HG03108 (cell line): ENCODE results near the gene CASKIN1.
"Not testable (repeated sequence)": the region's sequence is repeated elsewhere in the genome, so short reads cannot be mapped to it uniquely, and the experiment has no call there.

Experiments used
- ATAC-seq: cut with Tn5 transposase; IDR thresholded peaks from one replicate; pipeline ENCODE4 v1.9.1; 2021; ENCODE audit warnings: moderate library complexity; ENCODE audit not compliant: unreplicated experiment

Gene CASKIN1, protein sequence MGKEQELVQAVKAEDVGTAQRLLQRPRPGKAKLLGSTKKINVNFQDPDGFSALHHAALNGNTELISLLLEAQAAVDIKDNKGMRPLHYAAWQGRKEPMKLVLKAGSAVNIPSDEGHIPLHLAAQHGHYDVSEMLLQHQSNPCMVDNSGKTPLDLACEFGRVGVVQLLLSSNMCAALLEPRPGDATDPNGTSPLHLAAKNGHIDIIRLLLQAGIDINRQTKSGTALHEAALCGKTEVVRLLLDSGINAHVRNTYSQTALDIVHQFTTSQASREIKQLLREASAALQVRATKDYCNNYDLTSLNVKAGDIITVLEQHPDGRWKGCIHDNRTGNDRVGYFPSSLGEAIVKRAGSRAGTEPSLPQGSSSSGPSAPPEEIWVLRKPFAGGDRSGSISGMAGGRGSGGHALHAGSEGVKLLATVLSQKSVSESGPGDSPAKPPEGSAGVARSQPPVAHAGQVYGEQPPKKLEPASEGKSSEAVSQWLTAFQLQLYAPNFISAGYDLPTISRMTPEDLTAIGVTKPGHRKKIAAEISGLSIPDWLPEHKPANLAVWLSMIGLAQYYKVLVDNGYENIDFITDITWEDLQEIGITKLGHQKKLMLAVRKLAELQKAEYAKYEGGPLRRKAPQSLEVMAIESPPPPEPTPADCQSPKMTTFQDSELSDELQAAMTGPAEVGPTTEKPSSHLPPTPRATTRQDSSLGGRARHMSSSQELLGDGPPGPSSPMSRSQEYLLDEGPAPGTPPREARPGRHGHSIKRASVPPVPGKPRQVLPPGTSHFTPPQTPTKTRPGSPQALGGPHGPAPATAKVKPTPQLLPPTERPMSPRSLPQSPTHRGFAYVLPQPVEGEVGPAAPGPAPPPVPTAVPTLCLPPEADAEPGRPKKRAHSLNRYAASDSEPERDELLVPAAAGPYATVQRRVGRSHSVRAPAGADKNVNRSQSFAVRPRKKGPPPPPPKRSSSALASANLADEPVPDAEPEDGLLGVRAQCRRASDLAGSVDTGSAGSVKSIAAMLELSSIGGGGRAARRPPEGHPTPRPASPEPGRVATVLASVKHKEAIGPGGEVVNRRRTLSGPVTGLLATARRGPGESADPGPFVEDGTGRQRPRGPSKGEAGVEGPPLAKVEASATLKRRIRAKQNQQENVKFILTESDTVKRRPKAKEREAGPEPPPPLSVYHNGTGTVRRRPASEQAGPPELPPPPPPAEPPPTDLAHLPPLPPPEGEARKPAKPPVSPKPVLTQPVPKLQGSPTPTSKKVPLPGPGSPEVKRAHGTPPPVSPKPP (N-terminal part only)

DNA sequence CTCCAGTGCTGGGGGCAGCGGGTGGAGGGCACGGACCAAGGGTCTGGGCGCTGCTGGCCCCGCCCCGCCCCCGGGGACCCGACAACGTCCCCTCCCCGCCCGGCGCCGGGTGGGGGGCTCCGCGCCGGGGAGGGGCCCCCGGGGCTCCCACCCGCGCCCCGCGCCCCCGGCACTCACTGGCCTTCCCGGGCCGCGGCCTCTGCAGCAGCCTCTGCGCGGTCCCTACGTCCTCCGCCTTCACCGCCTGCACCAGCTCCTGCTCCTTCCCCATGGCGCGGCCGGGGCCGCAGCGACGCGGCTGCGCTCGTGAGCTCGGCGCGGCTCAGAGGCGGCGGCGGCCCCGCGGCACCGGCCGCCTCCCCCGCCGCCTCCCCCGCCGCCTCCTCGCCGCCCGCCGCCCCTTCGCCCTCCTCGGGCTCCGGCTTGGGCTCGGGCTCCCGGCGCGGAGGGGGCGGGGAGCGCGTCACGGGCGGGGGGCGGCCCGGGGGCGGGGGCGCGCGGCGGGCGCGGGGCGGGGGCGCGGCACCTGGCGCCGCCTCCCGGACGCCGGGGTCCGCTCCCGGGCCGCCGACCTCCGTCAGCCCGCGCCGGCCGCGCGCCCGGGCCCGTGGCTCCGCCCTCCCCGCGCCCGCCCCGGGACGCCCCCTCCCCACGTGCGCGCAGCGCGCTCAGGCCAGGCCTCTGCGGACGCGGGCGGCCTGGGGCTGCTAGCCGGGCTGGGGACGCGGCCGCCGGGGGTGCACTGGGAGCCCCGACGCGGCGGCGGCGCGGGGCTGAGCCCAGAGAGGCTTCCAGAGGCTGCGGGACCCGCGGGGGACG lies at the start of gene CASKIN1:
Gene CASKIN1, minus strand, starts transcription at position 444 of the 819 bp plus-strand sequence. Its CDS starts 173 bp downstream, at position 271.
- ATAC-seq, result no peak

DNA sequence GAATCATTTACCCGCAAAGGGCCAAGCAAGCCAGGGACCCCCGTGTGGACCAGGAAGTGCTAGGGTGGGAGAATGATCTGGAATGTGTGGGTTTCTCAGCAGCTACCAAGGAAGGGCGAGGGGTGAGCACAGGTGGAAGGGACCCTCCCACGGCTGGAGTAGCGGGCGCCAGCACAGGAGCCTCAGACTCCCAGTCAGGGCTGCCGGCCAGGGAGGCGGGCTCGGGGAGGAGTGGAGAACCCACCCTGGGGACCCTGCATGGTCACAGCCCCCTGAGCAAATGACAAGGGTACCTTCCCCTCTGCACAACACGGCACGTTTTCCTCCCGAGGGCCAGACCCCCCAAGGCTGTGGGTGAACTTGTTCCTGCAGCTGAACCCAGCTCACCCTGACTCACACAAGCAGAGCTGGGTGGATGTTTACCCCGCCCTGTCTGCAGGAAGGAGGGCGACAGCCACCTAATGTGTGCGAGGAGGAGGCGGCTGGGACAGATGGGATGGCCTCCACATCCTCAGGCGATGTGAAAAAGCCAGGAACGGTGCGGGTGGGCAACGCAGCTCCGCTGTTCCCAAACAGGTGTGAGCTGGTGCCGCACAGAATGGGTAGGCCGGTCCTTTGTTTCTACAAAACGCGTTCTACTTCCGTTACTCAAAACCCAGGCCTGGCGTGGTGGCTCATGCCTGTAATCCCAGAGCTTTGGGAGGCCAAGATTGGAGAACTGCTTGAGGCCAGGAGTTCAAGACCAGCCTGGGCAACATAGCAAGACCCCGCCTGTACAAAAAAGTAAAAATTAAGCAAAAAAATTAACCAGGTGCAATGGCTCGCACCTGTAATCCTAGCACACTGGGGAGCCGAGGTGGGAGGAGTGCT lies 48.8 kb upstream of the CASKIN1 start:
- ATAC-seq, result no peak

DNA sequence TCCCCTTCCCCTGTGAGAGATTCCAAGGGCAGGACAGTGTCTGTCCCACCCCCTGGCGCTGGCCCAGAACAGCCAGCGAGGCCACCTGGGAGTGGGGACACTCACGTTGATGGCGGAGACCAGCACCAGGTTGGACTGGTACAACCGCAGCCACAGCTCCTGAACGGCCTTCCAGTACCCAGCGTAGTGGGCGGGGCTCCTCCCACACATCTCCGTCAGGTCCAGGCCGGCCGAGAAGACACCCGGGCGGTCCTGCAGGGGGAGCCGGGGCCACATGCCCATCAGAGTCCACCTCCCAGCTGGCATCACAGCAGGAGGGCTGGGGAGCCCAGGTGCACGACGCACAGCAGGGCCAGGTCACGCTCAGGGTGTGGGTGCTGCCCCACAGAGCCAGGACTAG lies 47.9 kb upstream of the CASKIN1 start:
- no peak for ATAC-seq

DNA sequence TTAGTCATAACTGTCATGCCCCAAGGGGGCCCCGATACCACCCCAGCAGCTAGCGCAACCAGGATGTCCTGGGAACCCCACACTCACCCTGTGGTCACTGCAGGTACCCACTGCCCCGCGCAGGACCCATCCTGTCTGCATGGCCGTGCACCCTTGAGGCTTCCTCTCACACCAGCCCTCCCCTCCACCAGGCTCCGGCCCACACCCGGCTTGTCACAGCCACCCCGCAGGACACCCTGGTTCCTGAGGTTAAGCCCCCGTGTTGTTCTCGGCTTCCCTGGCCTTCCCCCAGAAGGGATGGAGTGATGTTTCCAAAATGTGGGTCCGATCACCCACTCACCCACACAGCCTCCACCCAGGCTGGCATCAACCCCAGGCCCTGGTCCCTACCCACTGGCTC lies 47.4 kb upstream of the CASKIN1 start:
- no peak for ATAC-seq

DNA sequence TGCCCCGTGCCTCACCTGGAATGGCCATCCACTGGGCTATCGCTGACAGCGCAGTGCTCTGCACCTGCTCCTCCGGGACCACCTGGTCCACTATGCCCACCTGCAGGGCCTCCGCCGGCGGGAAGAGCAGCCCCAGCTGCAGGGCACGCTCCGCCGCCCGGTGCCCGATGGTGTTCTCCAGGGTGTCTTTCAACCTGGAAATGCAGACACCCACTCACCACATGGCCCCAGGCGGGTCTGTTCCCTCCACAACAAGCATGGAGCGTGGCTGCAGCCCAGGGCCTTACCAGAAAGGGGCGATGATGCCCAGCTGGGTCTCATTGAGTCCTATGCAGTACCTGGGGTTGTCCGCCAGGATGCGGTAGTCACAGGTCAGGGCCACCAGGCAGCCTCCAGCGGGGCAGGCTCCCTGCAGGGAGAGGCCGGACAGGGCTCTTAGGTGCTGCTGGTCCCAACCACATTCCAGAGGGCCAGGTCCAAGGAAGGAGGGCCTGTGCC lies 46.7 kb upstream of the CASKIN1 start:
- ATAC-seq, result no peak

DNA sequence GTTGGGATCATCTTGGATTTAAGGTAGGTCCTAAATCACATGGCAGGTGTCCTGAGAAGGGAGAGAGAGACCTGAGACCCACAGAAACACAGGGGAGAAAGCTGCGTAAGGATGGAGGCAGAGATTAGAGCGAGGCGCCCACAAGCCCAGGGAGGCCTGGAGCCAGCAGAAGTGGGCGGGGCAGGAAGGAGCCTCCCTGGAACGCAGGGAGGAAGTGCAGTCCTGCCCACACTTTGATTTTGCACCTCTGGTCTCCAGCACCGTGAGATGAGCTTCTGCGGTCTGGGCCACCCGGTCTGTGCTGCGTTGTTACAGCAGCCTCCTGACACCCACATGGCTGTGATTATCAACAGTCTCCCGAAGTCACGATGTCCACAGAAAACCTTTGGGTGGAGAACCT lies 46.2 kb upstream of the CASKIN1 start:
- ATAC-seq, result no peak

DNA sequence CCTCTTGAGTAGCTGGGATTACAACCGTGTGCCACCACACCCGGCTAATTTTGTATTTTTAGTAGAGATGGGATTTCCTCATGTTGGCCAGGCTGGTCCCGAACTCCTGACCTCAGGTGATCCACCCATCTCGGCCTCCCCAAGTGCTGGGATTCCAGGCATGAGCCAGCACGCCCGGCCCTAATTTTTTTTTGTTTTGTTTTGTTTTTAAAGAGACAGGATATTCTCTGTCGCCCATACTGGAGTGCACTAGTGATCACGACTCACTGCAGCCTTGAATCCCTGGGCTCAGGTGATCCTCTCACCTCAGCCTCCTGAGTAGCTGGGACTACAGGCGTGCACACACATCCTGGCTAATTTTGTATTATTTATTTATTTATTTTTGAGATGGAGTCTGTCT lies 43.9 kb upstream of the CASKIN1 start:
- not testable (repeated sequence) for ATAC-seq

DNA sequence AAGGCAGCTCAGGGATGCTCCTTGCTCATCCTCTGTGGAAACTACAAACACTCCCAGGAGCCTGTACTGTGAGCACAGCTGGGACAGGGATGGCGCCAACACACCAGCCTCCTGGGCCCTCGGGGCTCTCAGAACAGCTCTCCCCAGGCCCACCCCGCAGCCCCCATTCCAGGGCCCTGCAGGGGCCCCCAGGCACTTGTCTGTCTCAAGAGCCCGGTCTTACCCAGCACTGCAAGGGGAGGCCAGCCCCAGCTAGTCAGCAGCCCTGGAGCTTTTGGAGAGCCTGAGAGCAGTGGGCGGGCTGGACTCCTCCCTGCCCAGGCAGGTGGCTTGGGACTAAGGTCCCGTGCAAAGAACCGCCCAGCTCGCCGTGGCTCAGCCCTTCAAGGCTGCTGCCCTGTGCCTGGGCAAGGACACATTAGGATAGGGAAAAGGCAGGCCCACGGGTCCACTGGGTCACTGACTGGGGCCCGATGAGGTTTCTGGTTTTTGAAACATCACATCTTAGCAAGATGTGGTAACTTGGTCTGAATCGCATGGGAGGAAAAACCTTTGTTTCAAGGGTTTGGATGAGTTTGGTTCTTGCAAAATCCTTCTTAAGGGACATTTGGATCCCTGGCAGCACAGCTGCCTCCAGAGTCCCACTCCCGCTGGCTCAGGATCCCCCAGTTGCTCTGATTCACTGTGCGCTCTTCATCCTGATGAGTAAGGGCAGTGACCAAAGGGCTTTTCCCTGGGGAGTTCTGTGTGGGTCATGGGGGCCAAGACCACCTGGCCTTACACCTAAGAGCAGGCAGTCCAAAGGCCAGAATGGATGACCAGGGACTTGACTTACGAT lies 42.7 kb upstream of the CASKIN1 start:
- no peak for ATAC-seq

DNA sequence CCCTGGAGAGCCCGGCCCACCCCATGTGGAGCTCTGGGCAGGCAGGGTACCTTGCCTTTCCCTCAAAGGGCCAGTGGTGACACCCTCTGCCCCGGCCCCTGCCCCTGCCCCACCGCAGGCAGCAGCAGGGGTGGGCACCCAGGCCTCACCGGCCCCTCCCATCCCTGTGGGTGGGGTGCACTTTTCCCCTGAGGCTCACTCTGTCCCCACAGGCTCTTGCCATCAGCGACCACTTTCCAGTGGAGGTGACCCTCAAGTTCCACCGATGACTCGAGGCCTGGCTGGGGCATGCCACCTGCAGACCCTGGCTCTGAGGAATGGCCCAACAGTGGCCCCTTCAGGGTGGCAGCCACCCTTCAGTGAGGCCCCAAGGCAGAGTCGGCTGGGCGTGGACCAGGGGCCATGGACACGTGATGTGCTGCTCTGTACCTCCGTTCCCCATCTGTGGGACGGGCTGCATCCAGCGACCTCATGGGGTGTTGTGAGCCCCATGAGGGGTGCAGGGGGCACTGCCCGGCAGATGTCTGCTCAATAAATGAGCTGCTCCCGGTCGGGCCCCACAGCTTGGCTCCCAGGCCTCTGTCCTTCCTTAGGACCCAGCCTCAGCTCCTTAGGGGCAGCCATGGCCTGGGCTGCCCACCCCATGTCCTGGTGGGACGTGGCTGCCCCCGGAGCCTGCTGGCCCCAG lies 41.9 kb upstream of the CASKIN1 start:
- no peak for ATAC-seq

DNA sequence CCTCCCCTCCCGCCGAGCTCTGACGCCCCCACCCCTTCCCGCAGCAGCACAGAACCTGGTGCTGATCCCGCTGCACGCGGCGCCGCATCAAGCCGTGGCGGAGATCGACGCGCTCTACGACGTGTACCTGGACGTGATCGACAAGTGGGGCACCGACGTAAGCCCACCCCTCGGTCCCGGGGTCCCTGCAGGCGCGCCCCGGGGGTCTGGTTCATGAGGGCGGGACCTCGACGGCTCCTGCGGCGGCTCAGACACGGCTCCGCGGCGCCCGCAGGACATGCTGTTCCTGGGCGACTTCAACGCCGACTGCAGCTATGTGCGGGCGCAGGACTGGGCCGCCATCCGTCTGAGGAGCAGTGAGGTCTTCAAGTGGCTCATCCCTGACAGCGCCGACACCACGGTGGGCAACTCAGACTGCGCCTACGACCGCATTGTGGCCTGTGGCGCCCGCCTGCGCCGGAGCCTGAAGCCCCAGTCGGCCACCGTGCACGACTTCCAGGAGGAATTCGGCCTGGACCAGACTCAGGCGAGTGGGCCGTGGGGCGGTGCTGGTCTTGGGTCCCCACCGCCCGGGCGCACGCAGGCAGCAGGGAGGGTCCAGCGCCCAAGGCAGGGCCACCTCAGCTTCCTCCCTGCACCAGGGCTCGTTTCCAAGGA lies 41.2 kb upstream of the CASKIN1 start:
- ATAC-seq, result no peak

DNA sequence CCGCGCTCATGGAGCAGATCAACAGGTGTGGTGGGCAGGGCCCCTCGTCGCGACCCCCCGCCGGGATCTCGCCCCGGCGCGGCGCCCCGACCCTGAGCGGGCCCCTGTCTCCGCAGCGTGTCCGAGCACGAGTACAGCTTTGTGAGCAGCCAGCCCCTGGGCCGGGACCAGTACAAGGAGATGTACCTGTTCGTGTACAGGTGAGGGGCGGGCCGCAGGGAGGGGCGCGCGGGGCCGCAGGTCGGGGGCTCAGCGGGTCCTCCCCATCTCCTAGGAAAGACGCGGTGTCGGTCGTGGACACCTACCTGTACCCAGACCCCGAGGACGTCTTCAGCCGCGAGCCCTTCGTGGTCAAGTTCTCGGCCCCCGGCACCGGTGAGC lies 40.7 kb upstream of the CASKIN1 start:
- ATAC-seq, result no peak

DNA sequence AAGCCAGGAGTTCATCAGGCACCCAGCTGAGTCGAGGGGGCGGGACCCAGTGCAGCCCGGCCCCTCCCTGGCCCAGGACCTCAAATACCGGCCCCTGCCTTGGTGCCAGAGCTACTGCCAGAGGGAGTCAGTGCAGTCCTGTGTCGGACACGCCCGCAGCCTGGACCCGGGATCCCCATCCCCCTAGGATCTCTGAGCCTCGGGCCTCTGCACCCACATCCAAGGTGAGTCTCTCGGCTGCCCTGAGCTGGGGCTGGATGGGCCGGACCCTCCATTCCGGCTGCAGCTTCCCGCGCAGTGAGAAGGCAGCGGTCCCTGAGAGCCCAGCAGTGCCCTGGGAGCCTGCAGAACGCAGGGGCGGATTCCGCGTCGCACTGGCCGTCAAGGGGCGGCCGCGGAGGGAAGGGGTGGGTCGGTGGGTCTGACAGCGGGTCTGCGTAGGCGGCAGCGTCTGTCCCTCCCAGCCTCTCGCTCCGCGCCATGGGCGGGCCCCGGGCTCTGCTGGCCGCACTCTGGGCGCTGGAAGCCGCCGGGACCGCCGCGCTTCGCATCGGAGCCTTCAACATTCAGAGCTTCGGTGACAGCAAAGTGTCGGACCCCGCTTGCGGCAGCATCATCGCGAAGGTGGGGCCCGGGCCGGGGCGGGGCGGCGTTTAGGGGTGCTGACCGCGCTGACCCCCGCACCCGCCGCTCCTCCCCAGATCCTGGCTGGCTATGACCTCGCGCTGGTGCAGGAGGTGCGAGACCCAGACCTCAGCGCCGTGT lies 40.1 kb upstream of the CASKIN1 start, which contains the start of gene DNASE1L2:
Gene DNASE1L2, plus strand, starts transcription at position 108 of the 765 bp plus-strand sequence. Its CDS starts 373 bp downstream, at position 481.
- ATAC-seq, result no peak

DNA sequence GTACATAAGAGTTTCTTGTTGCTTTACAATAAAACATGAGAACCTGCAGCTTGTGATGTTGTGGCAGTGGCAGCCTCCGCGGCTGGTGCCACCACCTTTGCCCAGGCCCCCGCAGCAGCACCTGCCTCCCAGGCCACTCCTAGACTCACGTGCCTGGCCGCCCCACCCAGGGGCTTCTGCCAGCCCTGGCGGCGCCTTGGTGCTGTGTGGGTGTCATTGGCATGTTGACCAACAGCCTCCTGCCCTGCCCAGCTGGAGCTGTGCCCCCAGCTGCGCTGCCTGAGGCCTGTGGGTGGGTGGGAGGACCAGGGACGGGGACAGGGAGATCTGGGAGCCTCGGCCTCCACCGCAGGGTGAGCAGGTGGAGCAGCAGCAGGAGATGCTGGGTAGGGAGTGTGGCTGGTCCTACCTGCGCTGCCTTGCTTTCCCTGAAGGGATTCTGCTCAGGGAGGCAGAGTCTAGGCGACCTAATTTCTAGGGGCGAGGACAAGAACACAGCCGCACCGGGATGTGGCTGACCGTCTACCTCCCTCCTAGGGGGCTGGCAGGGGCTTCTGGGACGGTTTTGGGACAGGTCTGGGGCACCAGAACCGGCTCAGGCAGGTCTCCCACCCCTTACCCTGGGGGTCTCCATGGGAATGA lies 39.4 kb upstream of the CASKIN1 start:
- no peak for ATAC-seq

DNA sequence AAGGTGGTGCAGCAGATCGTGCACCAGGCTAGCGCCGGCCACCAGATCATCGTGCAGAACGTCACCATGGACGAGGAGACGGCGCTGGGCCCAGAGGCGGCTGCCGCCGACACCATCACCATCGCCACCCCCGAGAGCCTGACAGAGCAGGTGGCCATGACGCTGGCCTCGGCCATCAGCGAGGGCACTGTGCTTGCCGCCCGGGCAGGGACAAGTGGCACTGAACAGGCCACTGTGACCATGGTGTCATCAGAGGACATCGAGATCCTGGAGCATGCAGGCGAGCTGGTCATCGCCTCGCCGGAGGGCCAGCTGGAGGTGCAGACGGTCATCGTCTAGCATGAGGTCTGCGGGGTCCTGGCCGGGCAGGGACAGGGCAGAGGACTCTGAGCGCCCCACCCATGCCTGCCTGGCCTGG lies 38.8 kb upstream of the CASKIN1 start:
- no peak for ATAC-seq

DNA sequence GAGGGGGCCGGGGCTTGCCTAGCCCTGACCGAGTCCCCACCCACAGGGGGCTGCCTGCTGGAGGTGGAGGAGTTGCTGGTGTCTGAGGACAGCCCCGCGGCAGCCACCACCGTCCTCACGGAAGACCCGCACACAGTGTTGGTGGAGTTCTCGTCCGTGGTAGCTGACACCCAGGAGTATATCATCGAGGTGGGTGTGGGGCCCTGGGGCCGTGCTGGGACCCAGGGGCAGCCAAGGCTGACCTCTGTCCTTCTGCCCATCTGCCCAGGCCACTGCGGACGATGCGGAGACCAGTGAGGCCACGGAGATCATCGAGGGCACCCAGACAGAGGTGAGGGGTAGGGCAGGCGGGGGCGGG lies 38.4 kb upstream of the CASKIN1 start:
- ATAC-seq, result no peak
